GM10266 (cell line): ENCODE measurements around the gene TLR8.
"Not testable (repeated sequence)": the region's sequence is repeated elsewhere in the genome, so short reads cannot be mapped to it uniquely, and the experiment has no call there.

Experiments used
- DNase-seq: peaks from one replicate; pipeline ENCODE4 v3.0.0; 2012; ENCODE audit errors: extremely low spot score
- TF ChIP-seq, protein P1 (sequence below): IDR thresholded peaks from 2 replicates; pipeline ENCODE4 v1.5.1; 2012; ENCODE audit warnings: mild to moderate bottlenecking, low read depth; ENCODE audit not compliant: control insufficient read depth, insufficient read depth; ENCODE audit errors: missing control alignments

TLR8 gene

GRCh38 chrX:12955882-12956703 lies 49.7 kb downstream of the TLR8 start:
- no peak for DNase-seq
- TF ChIP-seq, protein P1, sequence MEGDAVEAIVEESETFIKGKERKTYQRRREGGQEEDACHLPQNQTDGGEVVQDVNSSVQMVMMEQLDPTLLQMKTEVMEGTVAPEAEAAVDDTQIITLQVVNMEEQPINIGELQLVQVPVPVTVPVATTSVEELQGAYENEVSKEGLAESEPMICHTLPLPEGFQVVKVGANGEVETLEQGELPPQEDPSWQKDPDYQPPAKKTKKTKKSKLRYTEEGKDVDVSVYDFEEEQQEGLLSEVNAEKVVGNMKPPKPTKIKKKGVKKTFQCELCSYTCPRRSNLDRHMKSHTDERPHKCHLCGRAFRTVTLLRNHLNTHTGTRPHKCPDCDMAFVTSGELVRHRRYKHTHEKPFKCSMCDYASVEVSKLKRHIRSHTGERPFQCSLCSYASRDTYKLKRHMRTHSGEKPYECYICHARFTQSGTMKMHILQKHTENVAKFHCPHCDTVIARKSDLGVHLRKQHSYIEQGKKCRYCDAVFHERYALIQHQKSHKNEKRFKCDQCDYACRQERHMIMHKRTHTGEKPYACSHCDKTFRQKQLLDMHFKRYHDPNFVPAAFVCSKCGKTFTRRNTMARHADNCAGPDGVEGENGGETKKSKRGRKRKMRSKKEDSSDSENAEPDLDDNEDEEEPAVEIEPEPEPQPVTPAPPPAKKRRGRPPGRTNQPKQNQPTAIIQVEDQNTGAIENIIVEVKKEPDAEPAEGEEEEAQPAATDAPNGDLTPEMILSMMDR = no peak

DNA sequence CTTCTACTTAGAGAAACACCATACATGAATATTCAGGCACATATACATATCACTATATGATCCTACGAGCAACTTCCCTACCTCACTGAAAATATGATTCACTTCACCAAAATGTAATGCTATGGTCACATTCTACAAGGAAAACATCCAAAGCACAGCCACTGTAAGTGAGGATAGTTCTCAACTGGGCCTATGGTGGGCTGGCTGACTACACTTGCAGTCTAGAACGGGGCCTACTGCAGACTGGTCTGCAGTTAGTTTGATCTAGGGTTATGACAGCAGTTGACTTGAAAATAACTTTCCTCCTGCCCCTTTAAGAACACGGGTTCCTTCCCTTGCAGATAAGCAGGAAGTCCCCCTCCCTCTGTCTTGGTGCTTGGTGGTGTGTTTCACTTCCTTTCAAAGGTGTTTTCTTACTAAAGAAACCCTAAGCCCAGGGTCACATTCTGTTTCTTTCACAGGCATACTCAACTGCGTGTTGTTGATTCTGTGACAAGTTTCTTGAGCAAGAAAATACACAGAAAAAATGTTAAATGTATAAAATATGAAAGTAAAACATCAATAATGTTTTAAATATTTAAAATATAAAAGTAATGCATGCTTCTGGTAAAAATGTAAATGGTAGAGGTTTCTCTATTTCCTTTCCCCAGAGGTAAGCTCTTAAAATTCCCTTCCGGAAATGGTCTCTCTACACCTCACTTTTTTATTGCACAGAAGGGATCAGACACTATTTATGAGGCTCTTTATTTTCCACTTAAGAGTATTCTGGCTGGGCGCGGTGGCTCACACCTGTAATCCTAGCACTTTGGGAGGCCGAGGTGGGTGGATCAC lies 50.5 kb downstream of the TLR8 start:
- peak; percentile 58 for DNase-seq
- TF ChIP-seq, protein P1 = no peak

DNA sequence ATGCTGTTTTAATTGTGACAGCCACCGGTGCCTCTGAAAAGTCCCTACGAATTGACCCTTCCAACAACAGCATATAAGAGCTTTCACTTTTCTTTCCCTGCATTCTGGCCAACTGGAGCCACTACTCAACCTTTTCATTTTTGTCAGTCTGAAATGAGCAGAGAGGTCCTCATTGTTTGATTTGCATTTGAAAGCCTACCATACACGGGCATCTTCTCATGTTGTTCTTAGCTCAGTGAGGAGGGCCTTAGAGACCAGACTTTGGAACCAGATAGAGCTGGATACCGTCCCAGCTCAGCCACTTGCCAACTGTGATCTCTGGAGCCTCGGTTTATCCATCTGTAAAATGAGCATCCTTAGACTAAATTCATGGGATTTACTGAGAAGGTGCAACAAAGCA lies 51.6 kb downstream of the TLR8 start:
- TF ChIP-seq, protein P1 = no peak
- no peak for DNase-seq

DNA sequence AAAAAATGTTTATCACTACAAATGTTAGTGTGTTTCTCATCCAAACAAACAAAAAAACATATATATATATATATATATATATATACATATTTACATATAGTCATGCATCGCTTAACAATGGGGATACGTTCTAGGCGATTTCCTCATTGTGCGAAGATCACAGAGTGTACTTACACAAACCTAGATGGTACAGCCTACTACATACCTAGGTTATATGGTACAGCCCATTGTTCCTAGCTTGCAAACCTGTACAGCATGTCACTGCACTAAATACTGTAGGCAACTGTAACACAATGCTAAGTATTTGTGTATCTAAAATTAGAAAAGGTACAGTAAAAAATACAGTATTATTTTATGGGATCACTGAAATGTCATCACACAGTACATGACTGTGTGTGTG lies 52.0 kb downstream of the TLR8 start:
- DNase-seq = no peak

GRCh38 chrX:12961196-12961718 lies 54.8 kb downstream of the TLR8 start:
- no peak for DNase-seq
- TF ChIP-seq, protein P1 = no peak

More for the DNA sequence above, 52.0 kb downstream of the TLR8 start:
- TF ChIP-seq, protein P1 = no peak

DNA sequence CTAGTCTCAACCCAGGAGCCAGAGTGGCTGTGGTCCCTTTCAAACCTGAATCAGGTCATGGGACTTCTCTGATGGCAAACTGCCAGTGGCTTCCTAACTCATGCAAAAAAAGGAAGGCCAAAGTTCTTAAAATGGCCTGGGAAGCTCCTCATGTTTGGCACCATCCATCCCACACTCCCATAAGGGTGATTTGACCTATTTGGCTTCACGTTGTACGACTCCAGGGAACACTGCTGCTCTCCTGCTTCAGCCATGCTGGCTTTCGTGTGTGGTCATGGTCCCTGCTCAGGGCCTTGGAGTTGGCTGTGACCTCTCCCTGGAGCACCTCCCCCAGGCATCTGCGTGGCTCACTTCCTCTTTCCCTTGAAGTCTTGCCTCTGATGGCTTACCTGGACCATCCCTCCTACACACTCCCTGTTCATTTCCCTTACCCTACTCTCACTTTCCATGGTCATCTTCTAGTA lies 55.7 kb downstream of the TLR8 start:
- TF ChIP-seq, protein P1 = no peak
- peak; percentile 45 for DNase-seq

DNA sequence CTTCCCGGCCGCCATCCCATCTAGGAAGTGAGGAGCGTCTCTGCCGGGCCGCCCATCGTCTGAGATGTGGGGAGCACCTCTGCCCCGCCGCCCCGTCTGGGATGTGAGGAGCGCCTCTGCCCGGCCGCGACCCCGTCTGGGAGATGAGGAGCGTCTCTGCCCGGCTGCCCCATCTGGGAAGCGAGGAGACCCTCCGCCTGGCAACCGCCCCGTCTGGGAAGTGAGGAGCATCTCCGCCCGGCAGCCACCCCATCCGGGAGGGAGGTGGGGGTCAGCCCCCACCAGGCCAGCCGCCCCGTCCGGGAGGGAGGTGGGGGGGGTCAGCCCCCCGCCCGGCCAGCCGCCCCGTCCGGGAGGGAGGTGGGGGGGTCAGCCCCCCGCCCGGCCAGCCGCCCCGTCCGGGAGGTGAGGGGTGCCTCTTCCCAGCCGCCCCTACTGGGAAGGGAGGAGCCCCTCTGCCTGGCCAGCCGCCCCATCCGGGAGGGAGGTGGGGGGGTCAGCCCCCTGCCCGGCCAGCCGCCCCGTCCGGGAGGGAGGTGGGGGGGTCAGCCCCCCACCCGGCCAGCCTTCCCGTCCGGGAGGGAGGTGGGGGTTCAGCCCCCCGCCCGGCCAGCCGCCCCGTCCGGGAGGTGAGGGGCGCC lies 56.9 kb downstream of the TLR8 start:
- DNase-seq = not testable (repeated sequence)
